ENCODE data around the gene SRRD.

GRCh38 chr22:26442086-26442756 lies 41.5 kb upstream of the SRRD start:
- TF ChIP-seq CTCF (IDR thresholded peaks at IDR 0.05): no peak
- TF ChIP-seq POLR2A (IDR thresholded peaks at IDR 0.05): no peak

All from adrenal gland (tissue), 5 donors.